OCI-LY3 (cell line): ENCODE results near the gene CLTB.

Source experiments
- EZH2phosphoT487 ChIP-seq: fragments of 200-600 bp; shearing (Covaris generic); IDR thresholded peaks from 2 replicates; pipeline ENCODE4 v1.6.1; 2018; ENCODE audit warnings: antibody characterized with exemption, mixed run types, low read depth
- TF ChIP-seq, protein P1 (sequence below): fragments of 200-600, 300-600 bp; sonication (generic); IDR thresholded peaks from 2 replicates; pipeline ENCODE4 v1.5.1; 2014; ENCODE audit warnings: antibody characterized with exemption, low read length, low read depth

GRCh38 chr5:176353533-176353932, 62.8 kb downstream of the CLTB start:
- TF ChIP-seq, protein P1, sequence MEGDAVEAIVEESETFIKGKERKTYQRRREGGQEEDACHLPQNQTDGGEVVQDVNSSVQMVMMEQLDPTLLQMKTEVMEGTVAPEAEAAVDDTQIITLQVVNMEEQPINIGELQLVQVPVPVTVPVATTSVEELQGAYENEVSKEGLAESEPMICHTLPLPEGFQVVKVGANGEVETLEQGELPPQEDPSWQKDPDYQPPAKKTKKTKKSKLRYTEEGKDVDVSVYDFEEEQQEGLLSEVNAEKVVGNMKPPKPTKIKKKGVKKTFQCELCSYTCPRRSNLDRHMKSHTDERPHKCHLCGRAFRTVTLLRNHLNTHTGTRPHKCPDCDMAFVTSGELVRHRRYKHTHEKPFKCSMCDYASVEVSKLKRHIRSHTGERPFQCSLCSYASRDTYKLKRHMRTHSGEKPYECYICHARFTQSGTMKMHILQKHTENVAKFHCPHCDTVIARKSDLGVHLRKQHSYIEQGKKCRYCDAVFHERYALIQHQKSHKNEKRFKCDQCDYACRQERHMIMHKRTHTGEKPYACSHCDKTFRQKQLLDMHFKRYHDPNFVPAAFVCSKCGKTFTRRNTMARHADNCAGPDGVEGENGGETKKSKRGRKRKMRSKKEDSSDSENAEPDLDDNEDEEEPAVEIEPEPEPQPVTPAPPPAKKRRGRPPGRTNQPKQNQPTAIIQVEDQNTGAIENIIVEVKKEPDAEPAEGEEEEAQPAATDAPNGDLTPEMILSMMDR, result no peak
- no peak for TF ChIP-seq EZH2phosphoT487
